Spleen (tissue), 11 donors: ENCODE results near the gene ACP6. TPM values are rescaled to one million over a fixed set of nuclear protein-coding genes. Genes with fewer than 3 reads are reported as not detected.

Experiments
- DNase-seq: peaks from one replicate; pipeline ENCODE4 v3.0.0-alpha.2; 2020
- H3K27ac ChIP-seq, 8 donors: fragments of 200-600 bp; sonication (generic) in 7 of 8; 1 replicate in 4 of 8; 2 replicates in 4 of 8; pipeline versions ENCODE4 v1.5.0 to v1.8.0; 2016 to 2021; ENCODE audit warnings: inconsistent platforms in 4 of 8, mild to moderate bottlenecking in 4 of 8, moderate library complexity in 1 of 8
- H3K27me3 ChIP-seq, 7 donors: fragments of 200-600 bp; sonication (generic) in 6 of 7; replicated peaks in 1 of 7; 1 replicate in 4 of 7; 2 replicates in 3 of 7; pipeline versions ENCODE4 v1.5.0 to v1.8.0; 2016 to 2021; ENCODE audit warnings: inconsistent platforms in 3 of 7, mild to moderate bottlenecking in 1 of 7
- H3K36me3 ChIP-seq, 6 donors: fragments of 200-600 bp; sonication (generic) in 5 of 6; 1 replicate in 4 of 6; 2 replicates in 2 of 6; pipeline versions ENCODE4 v1.5.0 to v1.8.0; 2016 to 2021; ENCODE audit warnings: inconsistent platforms in 2 of 6
- H3K4me1 ChIP-seq, 6 donors: fragments of 200-600 bp; sonication (generic) in 5 of 6; 1 replicate in 3 of 6; 2 replicates in 3 of 6; pipeline versions ENCODE4 v1.5.0 to v1.8.0; 2016 to 2021; ENCODE audit warnings: inconsistent platforms in 3 of 6
- H3K4me3 ChIP-seq, 8 donors: fragments of 200-600 bp; sonication (generic) in 7 of 8; 1 replicate in 4 of 8; 2 replicates in 4 of 8; pipeline versions ENCODE4 v1.5.0 to v1.8.0; 2016 to 2021; ENCODE audit warnings: inconsistent platforms in 4 of 8, mild to moderate bottlenecking in 4 of 8, moderate library complexity in 2 of 8
- H3K9me3 ChIP-seq, 8 donors: fragments of 200-600 bp; sonication (generic) in 7 of 8; 1 replicate in 4 of 8; 2 replicates in 4 of 8; pipeline versions ENCODE4 v1.5.0 to v1.8.0; 2016 to 2021; ENCODE audit warnings: inconsistent platforms in 4 of 8
- POLR2A ChIP-seq, 3 donors: fragments of 450-650 bp; IDR thresholded peaks; one replicate each; pipeline ENCODE4 v1.5.1; 2017; ENCODE audit warnings: antibody characterized with exemption in 3 of 3, mild to moderate bottlenecking in 1 of 3
- POLR2AphosphoS5 ChIP-seq, 3 donors: sonication (generic); formaldehyde crosslinking; IDR thresholded peaks; one replicate each; pipeline ENCODE4 v1.5.1; 2017; ENCODE audit warnings: antibody characterized with exemption in 3 of 3
- WGBS, 5 donors: extraction: QIAGEN DNeasy Blood & Tissue Kit in 3 of 5; methylation state at CpG; one replicate each; pipeline versions ENCODE4 v1.1.5 to v1.1.7; 2013 to 2018; 5-methylcytosine and 5-hydroxymethylcytosine counted together
- intact Hi-C: fragments of 100-400 bp; cut with DNase I; formaldehyde crosslinking; loops from one replicate; pipeline ENCODE4 v1.15.0; 2023; ENCODE audit warnings: low total_unique reads
- polyA plus RNA-seq, 3 donors: library from polyadenylated mRNA; stranded (reverse); fragments of 200-250 nt; gene quantifications; one replicate each; pipeline ENCODE4 v1.2.1, GENCODE V29; 2013
- total RNA-seq, 7 donors: library from RNA; depleted of rRNA in 3 of 7; stranded (reverse); fragments of >200 nt in 3 of 7; fragmentation: NEBNext Ultra II Directional in 4 of 7; extraction: Animal tissue kit (Norgen Biotek cat#: 25700) in 4 of 7; gene quantifications; one replicate each; pipeline versions ENCODE4 v1.1.0 to v1.2.1, GENCODE V29; 2016 to 2021
- TF ChIP-seq, protein P1 (sequence below), 11 experiments: fragments of 200-600 bp in 7 of 11; fragments of 450-650 bp in 4 of 11; sonication (generic) in 4 of 11; IDR thresholded peaks in 8 of 11; conservative IDR thresholded peaks in 3 of 11; 1 replicate in 7 of 11; 2 replicates in 4 of 11; pipeline versions ENCODE4 v1.4.0 to v1.8.0; 2016 to 2021; ENCODE audit warnings: antibody characterized with exemption in 11 of 11, inconsistent platforms in 4 of 11, mild to moderate bottlenecking in 1 of 11
- donor health status: healthy with polysubstance abuse.
- donor health status: DM: no; HTN: no; CAD: no; lungs with moderate emphysema.
- donor health status: DM: no; HTN: no; CAD: no.
- donor health status: Bipolar disorder and iron deficiency.
- donor health status: healthy.
- donor health status: DM: no; HTN: no; CAD: no.
- donor health status: DM: yes; HTN: yes; CAD: no.

Gene ACP6
- total and polyA plus RNA-seq, 10 donors = 7.1 to 18.8 (median 9.3) TPM

DNA sequence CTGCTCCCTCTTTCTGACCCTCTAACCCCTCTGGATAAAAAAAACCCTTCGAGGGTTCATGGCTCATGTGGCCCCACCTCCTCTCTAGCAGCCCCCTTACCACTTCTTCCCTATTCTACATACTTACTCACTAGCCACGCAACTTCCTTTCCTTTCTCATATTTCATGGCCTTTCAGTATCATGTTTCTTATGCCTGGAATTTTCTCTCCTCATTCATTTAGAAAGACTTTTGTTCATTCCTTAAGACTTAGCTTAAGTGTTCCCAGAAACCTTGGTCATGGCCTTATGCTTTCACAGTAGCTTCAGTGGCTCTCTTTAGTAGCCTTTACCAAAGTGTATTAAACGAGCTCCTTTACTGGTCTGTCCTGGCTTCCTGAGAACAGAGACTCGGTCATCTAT is 6.1 kb downstream of the ACP6 start:
- no peak overlapping the region for H3K4me3 ChIP-seq
- H3K4me1 ChIP-seq = peaks cover 4 to 10% (median 8%) of the 10 kb centered on the region in 6 donors
- no peak for DNase-seq
- no peak overlapping the region for H3K27ac ChIP-seq
- 62 to 77% (median 73%) methylated on average over 4 of the region's 4 CpGs for WGBS, 5 donors
- no peaks in the 10 kb centered on the region for H3K27me3 ChIP-seq
- TF ChIP-seq POLR2A (IDR thresholded peaks at IDR 0.05) = no peak
- TF ChIP-seq, protein P1, sequence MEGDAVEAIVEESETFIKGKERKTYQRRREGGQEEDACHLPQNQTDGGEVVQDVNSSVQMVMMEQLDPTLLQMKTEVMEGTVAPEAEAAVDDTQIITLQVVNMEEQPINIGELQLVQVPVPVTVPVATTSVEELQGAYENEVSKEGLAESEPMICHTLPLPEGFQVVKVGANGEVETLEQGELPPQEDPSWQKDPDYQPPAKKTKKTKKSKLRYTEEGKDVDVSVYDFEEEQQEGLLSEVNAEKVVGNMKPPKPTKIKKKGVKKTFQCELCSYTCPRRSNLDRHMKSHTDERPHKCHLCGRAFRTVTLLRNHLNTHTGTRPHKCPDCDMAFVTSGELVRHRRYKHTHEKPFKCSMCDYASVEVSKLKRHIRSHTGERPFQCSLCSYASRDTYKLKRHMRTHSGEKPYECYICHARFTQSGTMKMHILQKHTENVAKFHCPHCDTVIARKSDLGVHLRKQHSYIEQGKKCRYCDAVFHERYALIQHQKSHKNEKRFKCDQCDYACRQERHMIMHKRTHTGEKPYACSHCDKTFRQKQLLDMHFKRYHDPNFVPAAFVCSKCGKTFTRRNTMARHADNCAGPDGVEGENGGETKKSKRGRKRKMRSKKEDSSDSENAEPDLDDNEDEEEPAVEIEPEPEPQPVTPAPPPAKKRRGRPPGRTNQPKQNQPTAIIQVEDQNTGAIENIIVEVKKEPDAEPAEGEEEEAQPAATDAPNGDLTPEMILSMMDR (IDR thresholded peaks at IDR 0.05 in 8 of 11, conservative IDR thresholded peaks at IDR 0.05 in 3 of 11) = no peak
- no peak for TF ChIP-seq POLR2AphosphoS5 (IDR thresholded peaks at IDR 0.05)
- intact Hi-C loops = no loop called here
- H3K9me3 ChIP-seq = peaks cover 0 to 10% (median 2%) of the 10 kb centered on the region in 8 donors
- peaks cover 0 to 8% (median 2%) of the 10 kb centered on the region in 6 donors for H3K36me3 ChIP-seq

- no peak for DNase-seq
- WGBS, 5 donors = 93 to 97% (median 95%) methylated on average over 5 of the region's 5 CpGs
- no peak for TF ChIP-seq POLR2AphosphoS5 (IDR thresholded peaks at IDR 0.05)
- TF ChIP-seq, protein P1 (IDR thresholded peaks at IDR 0.05 in 8 of 11, conservative IDR thresholded peaks at IDR 0.05 in 3 of 11) = no peak
- TF ChIP-seq POLR2A (IDR thresholded peaks at IDR 0.05) = no peak
- Histone ChIP-seq H3K27ac (no peak overlapping the region), H3K4me1 (peaks cover 0 to 13% (median under 1%) of the 10 kb centered on the region in 6 donors), H3K4me3 (no peak overlapping the region), H3K27me3 (no peaks in the 10 kb centered on the region), H3K9me3 (no peaks in the 10 kb centered on the region), H3K36me3 (peaks cover 0 to 100% (median 38%) of the 10 kb centered on the region in 6 donors)
- intact Hi-C loops = no loop called here
Measured at GRCh38 chr1:147654511-147654910, 15.8 kb downstream of the ACP6 start.

DNA sequence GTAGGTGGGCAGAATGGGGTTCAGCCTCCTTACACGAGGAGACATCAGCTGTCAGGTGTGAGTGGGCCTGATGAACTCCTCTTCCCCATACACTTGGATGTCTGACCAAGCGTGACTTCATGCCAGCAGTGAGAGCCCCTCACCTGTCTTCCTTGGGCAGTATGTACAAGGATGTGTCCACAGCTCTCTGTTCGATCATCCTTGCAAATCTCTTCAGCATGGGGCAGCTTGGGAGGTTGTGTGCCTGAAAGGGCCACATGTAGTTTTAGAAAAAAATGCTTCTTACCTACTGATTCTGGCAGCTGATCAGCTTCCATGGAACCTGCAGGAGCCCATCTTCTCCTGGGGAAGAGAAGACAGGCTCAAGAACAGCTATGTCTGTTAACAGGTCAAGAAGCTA is 18.0 kb downstream of the ACP6 start:
- Histone ChIP-seq H3K4me1 (peaks cover 0 to 35% (median 14%) of the 10 kb centered on the region in 6 donors), H3K36me3 (peaks cover 0 to 98% (median 28%) of the 10 kb centered on the region in 6 donors), H3K27ac (no peak overlapping the region), H3K4me3 (no peak overlapping the region), H3K27me3 (no peaks in the 10 kb centered on the region), H3K9me3 (no peaks in the 10 kb centered on the region)
- TF ChIP-seq POLR2AphosphoS5 (IDR thresholded peaks at IDR 0.05) = no peak
- TF ChIP-seq, protein P1 (IDR thresholded peaks at IDR 0.05 in 8 of 11, conservative IDR thresholded peaks at IDR 0.05 in 3 of 11) = no peak
- no peak for TF ChIP-seq POLR2A (IDR thresholded peaks at IDR 0.05)
- no peak for DNase-seq
- intact Hi-C loops = no loop called here
- 83 to 97% (median 89%) methylated on average over 3 of the region's 3 CpGs for WGBS, 5 donors

DNA sequence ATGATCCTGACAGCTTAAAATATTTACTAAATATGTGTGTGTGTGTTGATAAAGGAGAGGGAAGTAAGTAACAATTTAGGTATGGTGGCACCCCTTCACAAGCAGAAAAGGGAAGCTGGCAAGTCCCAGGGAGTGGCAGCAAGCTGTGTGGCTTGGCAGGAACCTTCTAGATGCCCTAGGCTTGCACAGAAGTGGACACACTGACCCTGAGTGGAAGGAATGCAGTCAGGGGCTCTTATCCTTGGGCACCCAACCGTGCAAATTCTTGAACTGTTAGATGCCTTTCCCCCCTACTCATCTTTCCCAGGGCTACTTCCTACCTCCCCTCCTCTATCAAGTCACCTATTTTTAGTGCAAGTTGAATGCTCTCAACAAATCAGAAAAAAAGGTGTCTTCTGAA is 18.9 kb downstream of the ACP6 start:
- intact Hi-C loops = no loop called here
- Histone ChIP-seq H3K9me3 (no peaks in the 10 kb centered on the region), H3K27me3 (no peaks in the 10 kb centered on the region), H3K4me1 (peaks cover 0 to 44% (median 21%) of the 10 kb centered on the region in 6 donors), H3K36me3 (peaks cover 0 to 94% (median 27%) of the 10 kb centered on the region in 6 donors), H3K4me3 (no peak overlapping the region), H3K27ac (peak overlapping the region in 4 of 8 donors; percentile 9 to 90 (median 28))
- TF ChIP-seq POLR2A (IDR thresholded peaks at IDR 0.05) (no peak), POLR2AphosphoS5 (IDR thresholded peaks at IDR 0.05) (no peak)
- TF ChIP-seq, protein P1 (IDR thresholded peaks at IDR 0.05 in 8 of 11, conservative IDR thresholded peaks at IDR 0.05 in 3 of 11) = no peak
- no peak for DNase-seq
- 68 to 91% (median 83%) methylated on average over 1 of the region's 1 CpG for WGBS, 5 donors
